ENCODE results near the gene PNPLA8.

The PNPLA8 gene

DNA sequence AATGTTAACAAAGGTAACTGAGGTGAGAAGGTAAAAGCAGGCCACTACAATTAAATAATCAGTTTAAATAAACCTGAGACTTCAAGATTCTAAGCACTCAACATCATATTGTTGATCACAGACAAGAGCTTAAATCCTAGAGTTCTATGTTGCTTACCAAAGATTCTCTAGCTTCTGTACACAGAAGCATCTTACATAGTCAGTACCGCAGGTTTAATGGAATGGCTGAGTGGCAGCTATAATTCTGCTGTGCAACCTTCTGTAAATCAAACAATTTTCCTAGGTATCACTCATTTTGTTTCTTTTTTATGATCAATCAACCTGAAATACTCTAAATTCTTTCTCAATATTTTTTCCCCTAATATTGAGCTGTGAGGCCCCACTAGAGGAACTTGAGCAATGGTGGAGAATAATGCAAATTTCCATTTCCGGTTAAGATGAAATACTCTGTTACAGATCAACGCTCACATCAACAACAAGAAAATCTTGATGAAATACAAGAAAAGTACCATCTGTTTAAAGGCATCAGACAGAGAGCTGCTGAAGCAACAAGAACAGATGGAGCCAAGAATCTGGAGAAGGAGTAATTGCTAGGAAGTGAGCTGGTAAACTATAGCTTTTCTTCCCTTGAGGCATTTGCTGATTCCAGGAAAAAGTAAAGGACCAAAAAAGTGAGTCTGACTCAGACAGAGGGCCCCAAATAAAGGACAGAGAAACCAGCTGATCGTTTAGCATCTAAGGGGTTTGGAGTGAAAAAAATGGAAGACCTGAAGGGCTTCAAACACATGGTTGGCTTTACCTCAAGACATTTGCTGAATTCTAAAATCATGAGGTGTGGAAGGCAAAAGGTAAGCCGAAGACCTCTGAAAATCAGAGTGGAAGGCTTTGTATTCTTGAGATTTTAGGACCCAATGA, 22.6 kb downstream of the PNPLA8 start:
- H3K9ac ChIP-seq (ENCODE audit: low read length), result no peak overlapping the region
- no peaks in the 10 kb centered on the region for H3K9me2 ChIP-seq (replicated peaks; ENCODE audit: insufficient read depth, low read length)
- no peak for TF ChIP-seq EZH2 (optimal IDR thresholded peaks at IDR 0.05; ENCODE audit: low read depth, low read length)
- TF ChIP-seq, protein P1, sequence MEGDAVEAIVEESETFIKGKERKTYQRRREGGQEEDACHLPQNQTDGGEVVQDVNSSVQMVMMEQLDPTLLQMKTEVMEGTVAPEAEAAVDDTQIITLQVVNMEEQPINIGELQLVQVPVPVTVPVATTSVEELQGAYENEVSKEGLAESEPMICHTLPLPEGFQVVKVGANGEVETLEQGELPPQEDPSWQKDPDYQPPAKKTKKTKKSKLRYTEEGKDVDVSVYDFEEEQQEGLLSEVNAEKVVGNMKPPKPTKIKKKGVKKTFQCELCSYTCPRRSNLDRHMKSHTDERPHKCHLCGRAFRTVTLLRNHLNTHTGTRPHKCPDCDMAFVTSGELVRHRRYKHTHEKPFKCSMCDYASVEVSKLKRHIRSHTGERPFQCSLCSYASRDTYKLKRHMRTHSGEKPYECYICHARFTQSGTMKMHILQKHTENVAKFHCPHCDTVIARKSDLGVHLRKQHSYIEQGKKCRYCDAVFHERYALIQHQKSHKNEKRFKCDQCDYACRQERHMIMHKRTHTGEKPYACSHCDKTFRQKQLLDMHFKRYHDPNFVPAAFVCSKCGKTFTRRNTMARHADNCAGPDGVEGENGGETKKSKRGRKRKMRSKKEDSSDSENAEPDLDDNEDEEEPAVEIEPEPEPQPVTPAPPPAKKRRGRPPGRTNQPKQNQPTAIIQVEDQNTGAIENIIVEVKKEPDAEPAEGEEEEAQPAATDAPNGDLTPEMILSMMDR (IDR thresholded peaks at IDR 0.05; ENCODE audit: low read length), result no peak
- TF ChIP-seq EZH2phosphoT487 (IDR thresholded peaks at IDR 0.05; ENCODE audit: low read length), result no peak
- H3F3A ChIP-seq (ENCODE audit: insufficient read depth, low read length), result no peaks in the 10 kb centered on the region
- no peak overlapping the region for H2AFZ ChIP-seq (ENCODE audit: low read length)
- H3K4me1 ChIP-seq (ENCODE audit: low read length), result no peaks in the 10 kb centered on the region
- H3K9me3 ChIP-seq (replicated peaks; ENCODE audit: insufficient read depth, low read length), result no peaks in the 10 kb centered on the region; the same call in 1 of the 2 replicates
- no peak overlapping the region for H3K4me3 ChIP-seq (ENCODE audit: low read length)
- DNase-seq, result no peak
- H3K4me2 ChIP-seq (ENCODE audit: low read depth, low read length), result no peak overlapping the region
- no peak overlapping the region for H3K27ac ChIP-seq (ENCODE audit: low read length)
- H3K79me2 ChIP-seq (ENCODE audit: low read length), result no peaks in the 10 kb centered on the region; the same call in 1 of the 2 replicates
- no peaks in the 10 kb centered on the region for H3K27me3 ChIP-seq (replicated peaks; ENCODE audit: insufficient read depth, low read length)
- no peaks in the 10 kb centered on the region for H4K20me1 ChIP-seq (ENCODE audit: insufficient read depth, low read length)
- 0 out of 2 replicates have a peak, but pooled peaks cover 4% of the 10 kb centered on the region for H3K36me3 ChIP-seq (replicated peaks; ENCODE audit: insufficient read depth, low read length)

DNA sequence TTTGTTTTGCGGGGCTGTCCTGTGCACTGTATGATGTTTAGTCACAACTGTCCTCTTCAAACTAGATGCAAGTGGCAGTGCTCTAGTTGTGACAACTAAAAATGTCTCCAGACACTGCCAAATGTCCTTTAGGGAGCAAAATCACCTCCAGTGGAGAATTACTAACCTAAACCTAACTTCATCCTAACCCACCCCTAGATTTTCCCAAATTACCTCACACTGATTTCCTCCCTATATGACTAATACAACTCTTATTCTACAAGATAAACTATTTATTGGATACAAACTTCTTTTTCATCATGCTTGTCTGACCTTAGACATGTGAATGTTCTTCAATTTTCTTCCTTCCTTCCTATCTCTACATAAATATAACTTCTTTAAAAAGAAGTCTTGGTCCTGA, 26.4 kb downstream of the PNPLA8 start:
- Histone ChIP-seq H3K9me3 (replicated peaks; ENCODE audit: insufficient read depth, low read length) (no peaks in the 10 kb centered on the region), H3K27me3 (replicated peaks; ENCODE audit: insufficient read depth, low read length) (no peaks in the 10 kb centered on the region), H3K27ac (ENCODE audit: low read length) (no peak overlapping the region), H3K79me2 (ENCODE audit: low read length) (no peaks in the 10 kb centered on the region), H2AFZ (ENCODE audit: low read length) (no peak overlapping the region), H3K4me1 (ENCODE audit: low read length) (no peaks in the 10 kb centered on the region), H4K20me1 (ENCODE audit: insufficient read depth, low read length) (no peaks in the 10 kb centered on the region), H3K4me2 (ENCODE audit: low read depth, low read length) (no peak overlapping the region), H3K36me3 (replicated peaks; ENCODE audit: insufficient read depth, low read length) (no peaks in the 10 kb centered on the region), H3K4me3 (ENCODE audit: low read length) (no peak overlapping the region), H3F3A (ENCODE audit: insufficient read depth, low read length) (no peaks in the 10 kb centered on the region), H3K9me2 (replicated peaks; ENCODE audit: insufficient read depth, low read length) (no peaks in the 10 kb centered on the region), H3K9ac (ENCODE audit: low read length) (no peak overlapping the region)
- TF ChIP-seq, protein P1 (IDR thresholded peaks at IDR 0.05; ENCODE audit: low read length), result no peak
- TF ChIP-seq EZH2 (optimal IDR thresholded peaks at IDR 0.05; ENCODE audit: low read depth, low read length) (no peak), EZH2phosphoT487 (IDR thresholded peaks at IDR 0.05; ENCODE audit: low read length) (no peak)
- no peak for DNase-seq

DNA sequence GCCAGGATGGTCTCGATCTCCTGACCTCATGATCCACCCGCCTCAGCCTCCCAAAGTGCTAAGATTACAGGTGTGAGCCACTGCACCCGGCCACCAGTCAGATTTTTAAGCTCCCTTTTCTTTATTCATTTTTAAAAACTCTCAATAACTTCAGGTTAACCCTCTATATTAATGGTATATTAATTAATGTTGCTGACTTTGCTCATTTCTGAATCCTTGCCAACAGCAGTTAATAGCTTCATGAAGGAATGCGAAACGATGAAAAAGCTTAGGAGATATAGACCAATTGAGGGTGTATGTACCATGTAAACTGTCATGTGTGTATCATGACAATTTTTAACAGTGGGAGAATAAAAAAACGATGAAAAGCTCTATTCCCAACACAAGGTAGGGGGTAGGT, 27.5 kb downstream of the PNPLA8 start:
- Histone ChIP-seq H3K9ac (ENCODE audit: low read length) (no peak overlapping the region), H3K79me2 (ENCODE audit: low read length) (no peaks in the 10 kb centered on the region), H3K4me1 (ENCODE audit: low read length) (no peaks in the 10 kb centered on the region), H3K9me3 (replicated peaks; ENCODE audit: insufficient read depth, low read length) (no peaks in the 10 kb centered on the region), H4K20me1 (ENCODE audit: insufficient read depth, low read length) (no peaks in the 10 kb centered on the region), H3K27me3 (replicated peaks; ENCODE audit: insufficient read depth, low read length) (no peaks in the 10 kb centered on the region), H3K9me2 (replicated peaks; ENCODE audit: insufficient read depth, low read length) (no peaks in the 10 kb centered on the region), H2AFZ (ENCODE audit: low read length) (no peak overlapping the region), H3K27ac (ENCODE audit: low read length) (no peak overlapping the region), H3K36me3 (replicated peaks; ENCODE audit: insufficient read depth, low read length) (no peaks in the 10 kb centered on the region), H3F3A (ENCODE audit: insufficient read depth, low read length) (no peaks in the 10 kb centered on the region), H3K4me2 (ENCODE audit: low read depth, low read length) (no peak overlapping the region), H3K4me3 (ENCODE audit: low read length) (no peak overlapping the region)
- no peak for TF ChIP-seq EZH2phosphoT487 (IDR thresholded peaks at IDR 0.05; ENCODE audit: low read length)
- TF ChIP-seq, protein P1 (IDR thresholded peaks at IDR 0.05; ENCODE audit: low read length), result no peak
- TF ChIP-seq EZH2 (optimal IDR thresholded peaks at IDR 0.05; ENCODE audit: low read depth, low read length), result no peak
- no peak for DNase-seq

Data from MM.1S (cell line).